GM10847 (cell line): ENCODE data around the gene REG3A.

ENCODE experiments used
- POLR2A ChIP-seq: IDR thresholded peaks from 2 replicates; pipeline ENCODE4 v1.6.1; 2011; ENCODE audit not compliant: insufficient read length; ENCODE audit errors: extremely low read depth

Gene REG3A

GRCh38 chr2:79159653-79160052 lies at the start of gene REG3A:
Gene REG3A (minus strand): TSS chr2:79159753. CDS start chr2:79159405, 348 bp downstream.
- no peak for TF ChIP-seq POLR2A

DNA sequence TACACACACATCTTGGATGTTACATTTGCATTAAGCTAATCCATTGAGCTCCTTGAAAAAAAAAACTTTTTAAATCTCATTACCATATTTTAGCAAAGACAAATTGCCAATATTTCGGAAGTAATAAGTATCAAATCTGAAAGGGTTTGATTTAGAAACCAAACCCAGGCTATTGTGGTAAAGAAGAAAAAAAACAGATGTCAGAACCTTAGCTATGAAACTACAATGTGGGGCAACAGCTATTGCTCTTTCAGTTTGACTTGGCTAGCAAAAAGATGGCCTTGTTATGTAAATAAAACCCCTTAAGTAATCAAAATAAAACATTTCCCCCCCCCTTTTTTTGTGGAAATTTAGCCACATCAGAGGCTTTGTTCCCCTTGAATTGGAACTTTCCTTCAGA lies 41.2 kb upstream of the REG3A start:
- TF ChIP-seq POLR2A: no peak

DNA sequence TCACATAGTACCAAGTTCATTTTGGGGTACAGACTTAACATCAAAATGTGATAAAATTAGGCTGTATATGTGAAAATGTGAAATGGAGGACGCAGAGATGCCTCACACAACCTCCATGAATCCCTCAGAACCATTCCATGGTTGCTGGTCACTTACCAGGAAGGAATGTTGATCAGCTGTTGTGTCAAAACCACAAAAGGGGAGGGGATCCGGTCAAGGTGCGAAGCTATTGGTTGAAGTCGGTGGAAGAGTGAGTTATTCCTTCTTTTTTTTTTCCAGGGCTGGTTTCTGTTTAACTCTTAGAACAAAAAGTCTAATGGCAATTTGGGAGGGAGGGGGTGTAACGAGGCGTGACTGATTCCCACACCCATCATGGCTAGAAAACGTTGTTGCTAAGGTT lies 32.3 kb upstream of the REG3A start:
- TF ChIP-seq POLR2A: no peak

DNA sequence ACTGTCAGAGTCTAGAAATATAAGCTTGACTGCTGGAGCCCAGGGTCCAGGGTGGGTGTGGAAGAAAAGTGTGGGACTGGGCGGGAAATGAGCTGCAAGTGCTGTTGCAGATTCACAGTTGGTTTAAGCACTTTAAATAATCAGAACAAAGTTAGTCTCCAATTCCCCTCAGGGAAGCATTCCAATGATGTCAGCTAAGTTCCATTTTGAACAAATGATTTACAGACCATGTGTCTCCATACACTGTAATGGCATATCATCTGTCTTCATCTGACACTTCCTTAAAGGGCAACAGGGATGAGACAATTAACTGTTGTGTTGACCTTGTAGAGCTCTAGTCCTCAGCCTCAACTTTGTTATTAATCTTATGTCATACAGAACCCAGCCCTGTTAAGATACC lies 31.5 kb upstream of the REG3A start:
- no peak for TF ChIP-seq POLR2A

DNA sequence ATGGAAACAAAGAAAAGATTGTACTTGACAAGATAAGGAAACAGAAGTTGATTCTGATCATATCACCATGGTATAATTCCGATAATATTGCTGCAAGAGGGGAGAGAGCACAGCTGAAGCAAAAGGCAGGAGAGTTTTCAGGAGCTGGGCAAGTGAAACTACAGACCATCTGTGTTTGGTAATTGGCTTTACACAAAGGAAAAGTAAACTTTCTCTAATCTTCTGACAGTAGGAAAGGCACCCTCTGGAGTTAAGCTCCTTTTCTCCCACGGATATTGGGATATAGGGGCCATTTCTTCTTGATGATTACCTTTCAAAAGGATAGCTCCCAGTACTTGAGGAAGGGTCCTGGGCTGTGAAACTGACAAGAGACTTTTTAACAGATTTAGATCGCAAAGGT lies 29.9 kb upstream of the REG3A start:
- no peak for TF ChIP-seq POLR2A

DNA sequence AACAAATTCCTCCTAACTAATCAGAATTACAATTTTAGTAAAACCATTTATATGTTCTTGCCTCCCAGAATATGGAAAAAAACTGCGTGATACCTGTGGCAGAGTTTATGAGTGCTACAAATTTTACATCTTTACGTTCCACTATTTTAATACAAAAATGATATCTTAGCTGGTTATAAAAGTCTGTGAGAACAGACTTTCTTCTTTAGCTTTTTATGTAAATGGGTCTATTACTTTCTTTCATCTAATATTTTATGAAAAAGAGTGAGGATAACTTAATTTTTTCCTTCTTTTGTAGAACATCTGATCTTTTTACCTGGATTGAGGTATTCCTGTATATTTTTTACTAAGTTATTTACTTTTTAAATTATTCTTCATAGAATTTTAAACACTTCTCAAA lies 22.1 kb upstream of the REG3A start:
- no peak for TF ChIP-seq POLR2A

DNA sequence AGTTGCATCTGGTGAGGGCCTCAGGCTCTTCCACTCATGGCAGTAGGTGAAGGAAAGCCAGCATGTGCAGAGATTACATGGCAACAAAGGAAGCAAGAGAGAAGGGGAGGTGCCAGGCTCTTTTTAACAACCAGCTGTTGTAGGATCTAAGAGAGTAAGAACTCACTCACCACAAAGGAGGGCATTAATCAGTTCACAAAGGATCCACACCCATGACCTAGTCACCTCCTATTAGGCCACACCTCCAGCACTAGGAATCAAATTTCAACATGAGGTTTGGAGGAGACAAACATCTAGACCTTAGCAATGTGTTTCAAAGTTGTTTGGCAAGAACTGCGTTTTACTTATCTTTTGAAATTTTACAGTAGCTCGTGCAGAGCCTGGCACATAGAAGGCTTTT lies 20.5 kb upstream of the REG3A start:
- TF ChIP-seq POLR2A: no peak

DNA sequence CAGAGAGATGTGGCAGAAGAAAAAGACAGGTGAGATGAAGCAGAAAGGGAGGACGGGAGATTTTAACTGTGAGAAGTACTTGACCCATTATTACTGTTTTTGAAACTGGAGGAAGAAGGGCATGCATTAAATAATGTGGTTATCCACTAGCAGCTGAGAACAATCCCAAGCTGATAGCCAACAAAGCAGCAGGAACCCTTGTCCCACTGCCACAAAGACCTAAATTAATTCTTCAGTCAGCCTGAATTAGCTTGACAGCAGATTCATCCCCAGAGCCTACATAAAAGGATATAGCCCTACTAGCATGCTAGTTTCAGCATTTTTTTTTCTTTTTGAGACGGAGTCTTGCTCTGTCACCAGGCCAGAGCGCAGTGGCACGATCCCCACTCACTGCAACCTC lies 19.5 kb upstream of the REG3A start:
- TF ChIP-seq POLR2A: no peak

- no peak for TF ChIP-seq POLR2A
Measured at GRCh38 chr2:79178076-79178674, 18.6 kb upstream of the REG3A start.

DNA sequence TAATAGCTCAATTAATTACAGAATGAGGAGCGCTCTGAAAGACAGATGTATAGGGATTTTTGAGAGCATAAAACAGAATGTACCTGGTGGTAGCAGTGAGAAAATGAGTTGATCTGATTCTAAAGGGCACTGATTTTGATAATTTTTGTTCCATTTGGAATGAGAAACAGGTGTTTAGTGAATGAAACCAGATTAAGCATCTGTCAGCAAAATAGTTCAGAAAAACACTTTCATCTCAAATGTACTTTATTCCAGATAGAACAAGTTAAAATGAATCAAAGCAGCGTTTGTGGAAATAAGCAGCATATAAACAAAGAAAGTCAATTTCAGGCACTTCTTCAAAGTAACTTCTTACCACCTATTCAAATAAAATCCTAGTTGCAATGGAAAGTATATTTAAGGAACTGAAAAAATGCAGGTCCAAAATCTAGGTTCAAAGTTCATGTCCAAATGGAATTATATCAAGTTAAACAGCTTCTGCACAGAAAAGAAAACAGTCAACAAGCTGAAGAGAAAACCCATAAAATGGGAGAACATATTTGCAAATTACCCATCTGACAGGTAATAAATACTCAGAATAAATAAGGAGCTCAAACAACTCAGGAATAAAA lies 11.9 kb upstream of the REG3A start:
- TF ChIP-seq POLR2A: no peak

- TF ChIP-seq POLR2A: no peak
Measured at GRCh38 chr2:79162801-79163200, 3.2 kb upstream of the REG3A start.

GRCh38 chr2:79162132-79162531 lies 2.6 kb upstream of the REG3A start:
- no peak for TF ChIP-seq POLR2A

GRCh38 chr2:79159030-79159429 lies 523 bp downstream of the REG3A start:
- no peak for TF ChIP-seq POLR2A

DNA sequence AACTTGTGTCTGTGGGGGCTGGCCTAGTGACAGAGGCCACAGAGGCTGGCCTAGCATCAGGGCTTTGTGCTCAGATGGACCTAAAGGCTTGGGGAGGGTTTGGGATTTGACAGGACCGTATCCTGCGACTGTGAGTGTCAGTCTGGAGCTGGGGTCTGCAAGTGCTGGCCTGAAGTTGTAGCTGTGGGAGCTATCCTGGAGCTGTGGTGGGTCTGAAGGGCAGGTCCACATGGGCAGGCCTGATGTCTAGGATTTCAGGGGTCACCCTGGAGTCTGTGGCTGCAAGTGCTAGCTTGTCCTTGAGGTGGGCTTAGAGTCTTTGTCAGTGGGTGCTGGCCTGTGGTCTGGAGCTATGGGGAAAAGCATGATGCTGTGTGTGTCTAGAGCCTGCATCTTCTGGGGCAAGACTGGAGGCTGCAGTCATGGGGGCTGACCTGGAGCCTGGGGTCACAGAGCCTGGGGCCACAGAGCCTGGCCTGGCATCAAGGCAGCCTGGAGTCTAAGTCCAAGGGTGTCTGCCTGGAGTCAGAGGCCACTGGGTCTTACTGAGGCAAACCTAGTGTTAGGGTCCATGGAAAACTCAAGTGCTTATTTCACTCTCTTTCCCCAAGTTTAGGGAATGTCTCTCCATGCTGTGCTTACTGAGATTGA lies 3.6 kb downstream of the REG3A start:
- no peak for TF ChIP-seq POLR2A

DNA sequence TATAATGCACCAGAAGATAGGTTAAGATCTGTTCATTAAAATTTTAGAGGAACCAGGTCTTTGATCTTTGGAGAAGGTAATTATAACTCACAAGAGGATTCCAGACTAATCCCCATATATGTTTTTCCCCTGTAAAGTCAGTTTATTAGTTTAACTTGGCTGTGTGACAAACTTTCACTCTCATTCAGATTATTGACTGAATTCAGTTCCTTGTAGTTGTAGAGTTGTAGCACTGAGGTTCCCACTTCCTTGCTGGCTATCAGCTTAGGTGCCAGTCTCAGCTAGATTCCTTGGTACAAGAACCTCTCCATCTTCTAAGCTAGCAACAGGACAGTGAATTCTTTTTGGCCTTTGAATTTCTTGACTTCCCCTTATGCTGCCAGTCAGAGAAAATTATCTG lies 20.1 kb downstream of the REG3A start:
- no peak for TF ChIP-seq POLR2A

- no peak for TF ChIP-seq POLR2A
Measured at GRCh38 chr2:79138385-79138784, 21.2 kb downstream of the REG3A start.

DNA sequence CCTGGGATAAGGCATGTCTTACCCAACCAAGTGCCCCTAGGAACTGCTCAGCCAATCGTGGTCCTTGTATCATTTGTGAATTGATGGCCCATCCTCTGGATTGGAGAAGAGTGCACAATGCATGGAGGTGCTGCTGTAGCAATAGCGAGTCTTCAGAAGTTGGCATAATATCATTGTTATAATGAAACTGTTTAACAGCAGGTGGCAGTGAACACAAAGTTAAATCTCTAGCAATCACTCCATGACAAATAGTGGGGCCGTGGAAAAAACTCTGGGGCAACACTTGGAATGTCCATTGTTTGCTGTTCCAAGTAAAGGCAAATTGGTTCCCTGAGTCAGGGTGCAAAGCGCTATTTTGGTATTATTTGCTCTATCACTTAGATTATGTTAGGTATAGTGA lies 27.9 kb downstream of the REG3A start:
- no peak for TF ChIP-seq POLR2A
